Activated T-helper 2 cell treated with anti-CD3 and anti-CD28 coated beads, Interferon-gamma antibody, Interleukin-2, Interleukin-4, amounts not matched to agents 10 μg/mL and 5 μg/mL and 100 μg/mL, durations not matched to agents 14 hours and 24 hours and 36 hours (primary cell): ENCODE data around the gene CROCC2. TPM values are rescaled to one million over a fixed set of nuclear protein-coding genes. Genes with fewer than 3 reads are reported as not detected.

Experiments
- DNase-seq: peaks from one replicate; pipeline ENCODE4 v3.0.0; 2021; ENCODE audit warnings: low spot score
- H3K27ac Mint-ChIP-seq: one replicate; pipeline ENCODE4 v1.8.0; 2021; ENCODE audit warnings: mixed read lengths
- H3K27me3 Mint-ChIP-seq: one replicate; pipeline ENCODE4 v1.8.0; 2021; ENCODE audit warnings: low read depth, mixed read lengths
- H3K36me3 Mint-ChIP-seq: one replicate; pipeline ENCODE4 v1.8.0; 2021; ENCODE audit warnings: low read depth, mixed read lengths
- H3K4me1 Mint-ChIP-seq: one replicate; pipeline ENCODE4 v1.8.0; 2021; ENCODE audit warnings: low read depth, mixed read lengths
- H3K4me3 Mint-ChIP-seq: one replicate; pipeline ENCODE4 v1.8.0; 2021; ENCODE audit warnings: low read depth, mild to moderate bottlenecking, moderate library complexity, mixed read lengths
- H3K9me3 Mint-ChIP-seq: one replicate; pipeline ENCODE4 v1.8.0; 2021; ENCODE audit warnings: mixed read lengths
- intact Hi-C: fragments of 100-400 bp; cut with micrococcal nuclease; formaldehyde crosslinking; loops from one replicate; pipeline ENCODE4 v1.15.1; 2023
- total RNA-seq: library from RNA; stranded (reverse); gene quantifications from 2 replicates; pipeline ENCODE4 v1.2.3, GENCODE V29; 2022

Gene CROCC2
- total RNA-seq, 1 donor from 2014 or later: not detected

GRCh38 chr2:241008711-241009121 lies 102.6 kb downstream of the CROCC2 start:
- no peak overlapping the region for H3K27ac Mint-ChIP-seq
- peaks cover 16% of the 10 kb centered on the region for H3K27me3 Mint-ChIP-seq
- intact Hi-C loops: no loop called here
- H3K9me3 Mint-ChIP-seq: peaks cover 18% of the 10 kb centered on the region
- peaks cover 12% of the 10 kb centered on the region for H3K4me1 Mint-ChIP-seq
- no peak for DNase-seq
- H3K4me3 Mint-ChIP-seq: no peak overlapping the region
- no peaks in the 10 kb centered on the region for H3K36me3 Mint-ChIP-seq

DNA sequence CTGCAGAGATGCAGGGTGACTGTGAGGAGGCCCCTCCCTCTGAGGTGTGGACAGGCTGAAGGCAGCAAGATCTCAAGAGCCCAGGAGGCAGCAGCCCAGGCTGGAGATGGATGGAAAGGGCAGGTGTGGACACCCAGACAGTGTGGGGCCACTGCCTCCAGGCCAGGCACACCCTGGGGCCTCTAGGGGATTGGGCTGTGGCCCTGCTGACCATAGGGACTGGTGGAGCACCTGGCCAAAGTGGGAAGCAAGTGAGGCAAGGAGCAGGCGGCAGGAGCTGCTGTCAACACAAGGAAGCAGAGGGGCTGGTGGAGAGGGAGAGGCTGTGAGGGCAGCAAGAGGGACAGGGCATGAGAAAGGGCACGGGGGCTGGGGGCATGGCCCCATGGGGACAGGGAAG lies 103.1 kb downstream of the CROCC2 start:
- no peak for DNase-seq
- Mint-ChIP-seq H3K36me3 (no peaks in the 10 kb centered on the region), H3K27me3 (peaks cover 16% of the 10 kb centered on the region), H3K9me3 (peaks cover 13% of the 10 kb centered on the region), H3K27ac (no peak overlapping the region), H3K4me3 (peak overlapping the region; percentile 10), H3K4me1 (peaks cover 12% of the 10 kb centered on the region)
- intact Hi-C loops: no loop called here

DNA sequence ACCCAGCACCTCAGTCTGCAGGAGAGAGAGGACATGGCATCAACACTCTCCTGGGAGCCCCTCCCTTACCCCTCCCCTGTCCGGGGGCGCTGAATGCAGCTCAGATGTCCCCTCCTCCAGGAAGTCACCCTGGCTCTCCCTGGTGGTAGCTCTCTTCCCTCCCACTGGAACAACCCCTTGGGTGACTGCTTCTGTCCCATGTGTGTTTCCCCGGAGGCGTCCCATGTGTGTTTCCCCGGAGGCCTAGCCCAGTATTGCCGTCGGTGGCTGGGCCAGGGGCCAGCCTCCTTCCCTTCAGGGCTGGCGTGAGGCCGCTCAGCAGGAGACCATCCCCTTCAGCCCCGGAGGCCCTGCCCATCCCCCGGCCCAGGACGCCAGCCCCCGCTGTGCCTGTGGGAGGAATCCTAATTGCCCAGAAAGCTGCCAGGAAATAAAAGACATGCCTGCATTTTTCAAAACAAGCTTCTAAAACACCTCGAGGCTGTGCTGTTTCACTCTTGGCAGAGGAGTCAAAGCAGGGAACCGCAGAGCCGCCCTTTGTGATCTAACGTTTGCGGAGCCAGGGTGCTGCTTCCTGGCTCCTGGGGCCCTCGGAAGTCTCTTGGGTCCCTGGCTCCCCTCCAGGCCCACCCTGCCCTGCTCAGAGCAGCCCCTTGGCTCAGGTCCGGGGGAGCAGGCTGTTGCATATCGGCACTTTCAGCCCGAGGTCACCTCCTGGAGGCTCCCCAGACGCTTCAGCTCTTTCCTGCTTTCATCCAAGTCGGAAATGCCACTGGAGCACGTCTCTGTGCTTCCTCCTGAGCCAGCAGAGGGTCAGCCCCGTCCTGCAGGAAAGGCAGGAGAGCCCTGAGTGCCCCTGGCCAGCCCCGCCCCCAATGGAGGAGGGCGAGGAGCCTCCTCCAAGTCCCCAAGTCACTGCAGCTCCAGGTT lies 103.7 kb downstream of the CROCC2 start:
- Mint-ChIP-seq H3K36me3 (no peaks in the 10 kb centered on the region), H3K9me3 (peaks cover 12% of the 10 kb centered on the region), H3K4me3 (no peak overlapping the region), H3K4me1 (peaks cover 12% of the 10 kb centered on the region), H3K27me3 (peaks cover 16% of the 10 kb centered on the region), H3K27ac (no peak overlapping the region)
- DNase-seq: peak; percentile 34
- intact Hi-C loops: no loop called here

DNA sequence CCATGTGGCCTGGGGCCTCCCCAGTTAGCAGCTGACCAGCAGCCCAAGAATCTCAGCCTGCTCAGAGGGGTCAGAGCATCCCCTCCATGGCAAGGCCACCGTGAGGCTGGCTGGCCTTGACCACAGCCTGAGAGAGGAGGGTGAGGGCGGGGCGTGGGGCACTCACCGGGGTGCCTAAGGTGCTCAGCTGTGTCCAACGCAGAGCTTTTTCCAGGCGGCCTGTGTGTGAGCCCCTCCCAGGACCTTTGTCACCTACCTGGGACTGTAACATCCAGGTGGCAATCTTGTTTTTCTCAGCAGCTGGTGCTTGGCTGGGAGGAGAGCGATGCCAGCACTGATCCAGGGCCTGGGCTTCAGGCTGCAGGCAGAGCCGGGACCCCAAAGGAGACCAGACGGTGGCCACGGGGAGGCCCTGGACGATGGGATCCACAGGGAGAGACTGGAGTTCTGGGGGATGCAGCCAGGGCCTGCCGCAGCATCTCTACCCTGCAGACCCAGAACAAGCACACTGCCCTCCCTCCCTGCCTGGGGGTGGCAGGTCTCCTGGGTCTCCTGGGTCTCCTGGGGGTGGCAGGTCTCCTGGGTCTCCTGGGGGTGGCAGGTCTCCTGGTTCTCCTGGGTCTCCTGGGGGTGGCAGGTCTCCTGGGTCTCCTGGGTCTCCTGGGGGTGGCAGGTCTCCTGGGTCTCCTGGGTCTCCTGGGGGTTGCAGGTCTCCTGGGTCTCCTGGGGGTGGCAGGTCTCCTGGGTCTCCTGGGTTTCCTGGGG lies 104.6 kb downstream of the CROCC2 start:
- H3K9me3 Mint-ChIP-seq: peaks cover 5% of the 10 kb centered on the region
- peaks cover 14% of the 10 kb centered on the region for H3K27me3 Mint-ChIP-seq
- peaks cover 12% of the 10 kb centered on the region for H3K4me1 Mint-ChIP-seq
- intact Hi-C loops: no loop called here
- no peak overlapping the region for H3K27ac Mint-ChIP-seq
- no peak for DNase-seq
- H3K36me3 Mint-ChIP-seq: no peaks in the 10 kb centered on the region
- H3K4me3 Mint-ChIP-seq: no peak overlapping the region

DNA sequence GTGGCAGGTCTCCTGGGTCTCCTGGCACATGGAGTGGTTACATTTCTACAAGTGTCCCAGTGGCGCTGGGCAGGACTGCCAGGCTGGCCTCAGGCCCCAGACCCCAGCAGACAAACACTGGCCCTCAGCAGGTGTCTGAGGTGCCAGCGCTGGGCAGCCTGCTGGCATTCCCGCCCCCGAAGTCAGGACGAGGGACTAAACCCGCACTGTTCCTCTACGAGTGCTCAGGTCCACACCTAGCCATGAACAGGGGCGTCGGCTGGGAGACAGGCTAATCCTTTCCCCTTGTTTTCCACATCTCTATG lies 105.1 kb downstream of the CROCC2 start:
- DNase-seq: no peak

DNA sequence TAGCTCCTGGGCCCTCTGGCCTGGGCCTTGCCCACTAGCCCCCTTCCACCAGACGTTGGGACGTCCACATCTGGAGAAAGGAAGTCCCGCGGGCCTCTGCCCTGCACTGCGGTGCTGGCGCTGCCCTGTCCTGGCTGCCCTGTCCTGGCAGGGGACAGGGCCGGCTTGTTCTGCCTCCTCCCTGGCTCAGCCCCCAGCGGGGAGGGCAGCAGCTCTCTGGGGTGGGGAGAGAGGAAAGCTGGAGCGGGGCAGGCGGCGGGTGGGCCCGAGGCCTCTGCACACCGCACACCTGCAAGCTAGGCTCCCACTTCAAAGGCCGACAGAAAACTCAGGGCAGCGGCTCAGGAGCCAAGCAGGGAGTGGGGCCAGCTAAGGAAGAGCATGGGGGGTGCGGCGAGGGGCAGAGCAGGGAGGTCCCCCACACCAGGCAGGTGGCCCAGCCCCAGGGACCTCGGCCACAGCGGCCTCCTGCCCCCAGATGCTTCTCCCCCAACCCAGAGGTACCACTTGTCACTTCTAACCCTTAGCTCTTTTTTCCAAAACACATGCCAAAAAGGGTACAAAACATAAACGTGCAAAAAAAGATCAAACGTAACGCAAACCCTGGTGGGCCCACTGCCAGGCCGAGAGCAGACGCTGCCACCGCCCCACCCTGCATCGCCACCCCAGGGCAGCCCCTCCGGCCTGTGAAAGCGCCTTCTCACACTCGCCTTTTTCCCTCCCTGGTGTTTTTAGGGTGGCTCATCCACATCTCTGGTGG lies 105.8 kb downstream of the CROCC2 start:
- intact Hi-C loops: no loop called here
- Mint-ChIP-seq H3K4me3 (no peak overlapping the region), H3K27me3 (peaks cover 9% of the 10 kb centered on the region), H3K9me3 (no peaks in the 10 kb centered on the region), H3K27ac (no peak overlapping the region), H3K36me3 (no peaks in the 10 kb centered on the region), H3K4me1 (peaks cover 7% of the 10 kb centered on the region)
- no peak for DNase-seq

More for the DNA sequence above, 105.1 kb downstream of the CROCC2 start:
- no peaks in the 10 kb centered on the region for H3K36me3 Mint-ChIP-seq
- no peak overlapping the region for H3K27ac Mint-ChIP-seq
- H3K27me3 Mint-ChIP-seq: peaks cover 14% of the 10 kb centered on the region
- peaks cover 12% of the 10 kb centered on the region for H3K4me1 Mint-ChIP-seq
- intact Hi-C loops: no loop called here
- no peak overlapping the region for H3K4me3 Mint-ChIP-seq
- H3K9me3 Mint-ChIP-seq: peaks cover under 1% of the 10 kb centered on the region

DNA sequence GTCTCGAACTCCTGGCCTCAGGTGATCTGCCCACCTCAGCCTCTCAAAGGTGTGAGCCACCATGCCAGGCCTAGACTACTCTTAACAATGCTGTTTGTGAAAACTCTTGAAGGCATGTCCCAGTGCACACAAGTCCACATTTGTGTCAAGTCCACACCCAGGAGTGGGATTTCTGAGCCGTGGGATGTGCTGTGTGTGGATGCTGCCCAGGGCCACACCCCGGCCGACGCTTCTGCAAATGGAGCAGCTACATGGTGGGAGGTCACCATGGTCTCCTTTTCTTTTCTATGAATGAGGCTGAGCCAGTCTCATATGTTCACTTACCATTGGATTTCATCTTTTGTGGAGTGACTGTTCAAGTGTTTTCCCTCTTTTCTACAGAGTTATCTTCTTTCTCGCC lies 108.1 kb downstream of the CROCC2 start:
- H3K36me3 Mint-ChIP-seq: no peaks in the 10 kb centered on the region
- H3K4me1 Mint-ChIP-seq: peaks cover 3% of the 10 kb centered on the region
- no peaks in the 10 kb centered on the region for H3K9me3 Mint-ChIP-seq
- no peak for DNase-seq
- peaks cover 5% of the 10 kb centered on the region for H3K27me3 Mint-ChIP-seq
- no peak overlapping the region for H3K27ac Mint-ChIP-seq
- H3K4me3 Mint-ChIP-seq: no peak overlapping the region
- intact Hi-C loops: no loop called here

DNA sequence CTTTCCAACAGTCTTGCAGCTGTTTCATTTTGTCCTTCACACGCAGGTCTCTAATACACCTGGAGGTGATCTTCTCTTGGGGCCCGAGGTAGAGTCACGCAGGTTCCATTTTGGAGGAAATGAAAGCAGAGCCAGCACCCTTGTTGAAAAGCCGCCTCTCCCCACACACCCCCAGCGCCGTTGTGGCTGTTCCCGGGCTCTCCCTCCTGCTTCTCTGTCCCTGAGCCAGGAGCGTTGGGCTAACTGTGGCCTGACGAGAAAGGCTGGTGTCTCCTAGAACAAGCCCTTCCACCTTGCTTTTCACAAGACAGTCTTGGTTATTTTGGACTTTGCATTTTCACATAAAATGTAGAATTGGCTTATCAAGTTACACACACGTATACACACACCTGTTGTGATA lies 108.6 kb downstream of the CROCC2 start:
- no peaks in the 10 kb centered on the region for H3K36me3 Mint-ChIP-seq
- intact Hi-C loops: no loop called here
- no peak for DNase-seq
- peaks cover 3% of the 10 kb centered on the region for H3K4me1 Mint-ChIP-seq
- no peak overlapping the region for H3K27ac Mint-ChIP-seq
- no peaks in the 10 kb centered on the region for H3K9me3 Mint-ChIP-seq
- H3K4me3 Mint-ChIP-seq: no peak overlapping the region
- H3K27me3 Mint-ChIP-seq: peaks cover 4% of the 10 kb centered on the region

DNA sequence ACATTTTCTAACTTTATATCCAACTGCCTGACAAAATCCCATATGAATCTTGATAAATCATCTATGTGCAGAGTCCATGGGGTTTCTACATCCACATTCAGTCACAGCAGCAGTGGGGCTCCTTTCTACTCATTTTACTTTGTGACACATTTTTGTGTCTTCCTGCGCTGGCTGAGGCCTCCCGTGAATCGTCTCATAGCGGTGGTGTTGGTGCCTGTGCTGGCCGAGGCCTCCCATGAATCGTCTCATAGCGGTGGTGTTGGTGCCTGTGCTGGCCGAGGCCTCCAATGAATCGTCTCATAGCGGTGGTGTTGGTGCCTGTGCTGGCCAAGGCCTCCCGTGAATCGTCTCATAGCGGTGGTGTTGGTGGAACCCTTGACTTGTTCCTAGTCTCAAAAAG lies 109.3 kb downstream of the CROCC2 start:
- H3K4me1 Mint-ChIP-seq: no peaks in the 10 kb centered on the region
- no peaks in the 10 kb centered on the region for H3K9me3 Mint-ChIP-seq
- H3K27ac Mint-ChIP-seq: no peak overlapping the region
- no peak for DNase-seq
- no peaks in the 10 kb centered on the region for H3K36me3 Mint-ChIP-seq
- intact Hi-C loops: no loop called here
- no peak overlapping the region for H3K4me3 Mint-ChIP-seq
- H3K27me3 Mint-ChIP-seq: peaks cover 4% of the 10 kb centered on the region

- peak; percentile 6 for DNase-seq
- Mint-ChIP-seq H3K9me3 (no peaks in the 10 kb centered on the region), H3K4me3 (no peak overlapping the region), H3K36me3 (no peaks in the 10 kb centered on the region), H3K4me1 (no peaks in the 10 kb centered on the region), H3K27ac (no peak overlapping the region), H3K27me3 (peaks cover 2% of the 10 kb centered on the region)
- intact Hi-C loops: no loop called here
Observed at GRCh38 chr2:241017228-241017940, 111.2 kb downstream of the CROCC2 start.

DNA sequence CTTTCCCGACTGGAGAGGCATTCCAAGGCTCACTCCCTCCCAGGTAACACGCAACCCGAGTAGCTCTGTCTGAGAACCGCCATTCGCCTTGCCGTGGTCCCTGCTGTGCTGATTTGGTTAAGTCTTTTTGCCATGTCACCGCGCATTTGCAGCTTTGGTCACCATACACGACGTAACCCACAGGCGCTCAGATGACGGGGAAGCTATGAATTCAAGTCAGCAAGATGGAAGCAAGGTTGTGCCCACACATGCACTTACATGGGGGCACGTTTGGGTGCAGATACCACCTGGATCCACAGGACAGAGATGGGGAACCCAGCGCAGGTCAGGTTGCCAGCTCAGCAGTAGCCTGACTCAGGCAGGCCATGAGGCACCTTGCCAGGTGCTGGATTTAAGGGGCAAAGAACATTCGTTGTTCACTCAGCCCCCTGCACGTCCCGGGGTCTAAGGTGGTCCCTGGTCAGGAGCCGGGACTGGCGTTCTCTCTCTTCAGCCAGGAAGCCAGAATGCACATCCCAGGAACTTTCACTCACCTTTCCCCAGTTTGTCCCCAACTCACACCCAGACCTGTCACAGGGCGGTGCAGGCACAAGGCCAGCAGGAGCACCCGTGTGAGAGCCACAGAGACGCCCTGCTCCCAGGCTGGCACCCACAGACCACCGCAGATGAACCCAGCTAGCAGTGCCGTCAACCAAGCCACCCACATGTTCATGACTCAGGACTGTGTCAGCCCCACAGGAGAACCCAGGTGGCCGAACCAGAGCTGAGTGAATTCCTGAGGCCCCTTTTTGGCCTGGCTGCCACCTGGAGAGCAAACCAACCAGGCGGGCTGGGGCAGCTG lies 112.1 kb downstream of the CROCC2 start:
- Mint-ChIP-seq H3K27ac (no peak overlapping the region), H3K36me3 (no peaks in the 10 kb centered on the region), H3K4me3 (no peak overlapping the region), H3K27me3 (no peaks in the 10 kb centered on the region), H3K4me1 (no peaks in the 10 kb centered on the region), H3K9me3 (no peaks in the 10 kb centered on the region)
- intact Hi-C loops: no loop called here
- DNase-seq: peak; percentile 4
